Right renal cortex interstitium (tissue), 3 donors: ENCODE data around the gene VAV2. TPM values are rescaled to one million over a fixed set of nuclear protein-coding genes. Genes with fewer than 3 reads are reported as not detected.
"Not testable (repeated sequence)": the region's sequence is repeated elsewhere in the genome, so short reads cannot be mapped to it uniquely, and the experiment has no call there.

ENCODE experiments used
- DNase-seq, 3 donors: peaks; one replicate each; pipeline ENCODE4 v3.0.0-alpha.2; 2013; ENCODE audit warnings: low read depth in 3 of 3, low spot score in 2 of 3
- polyA plus RNA-seq, 3 donors: library from polyadenylated mRNA; unstranded; fragments of 120-200 nt; gene quantifications; one replicate each; pipeline ENCODE4 v1.2.1, GENCODE V29; 2013; ENCODE audit not compliant: insufficient read length in 3 of 3

Gene VAV2
- polyA plus RNA-seq, 3 donors, result 34.2 to 34.8 (median 34.8) TPM

DNA sequence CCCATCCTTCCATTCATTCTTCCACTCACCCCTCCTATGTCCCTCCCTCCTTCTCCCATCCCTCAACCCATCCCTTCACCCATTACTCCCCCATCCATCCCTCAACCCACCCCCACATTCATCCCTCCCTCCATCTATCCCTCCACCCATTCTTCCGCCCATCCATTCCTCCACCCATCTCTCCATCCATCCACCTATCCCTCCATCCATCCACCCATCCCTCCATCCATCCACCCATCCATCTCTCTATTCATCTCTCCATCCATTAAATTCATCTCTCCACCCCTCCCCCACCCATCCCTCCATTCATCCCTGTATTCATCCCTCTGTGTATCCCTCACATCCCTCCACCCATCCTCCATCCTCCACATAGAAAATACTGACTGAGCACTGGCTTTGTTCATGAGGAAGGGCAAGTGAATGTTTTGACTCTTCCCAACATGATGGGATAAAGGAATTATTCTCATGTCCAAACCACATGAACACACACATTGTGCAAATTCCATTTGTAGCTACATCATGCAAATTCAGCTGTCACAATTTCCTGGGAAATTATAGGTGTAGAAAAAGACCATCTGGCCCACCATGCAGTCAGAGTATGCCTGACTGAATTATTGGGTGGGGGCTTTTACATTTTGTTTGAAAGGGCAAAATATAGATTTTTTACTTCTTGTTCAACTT is 6.9 kb upstream of the VAV2 start:
- DNase-seq, result no peak

DNA sequence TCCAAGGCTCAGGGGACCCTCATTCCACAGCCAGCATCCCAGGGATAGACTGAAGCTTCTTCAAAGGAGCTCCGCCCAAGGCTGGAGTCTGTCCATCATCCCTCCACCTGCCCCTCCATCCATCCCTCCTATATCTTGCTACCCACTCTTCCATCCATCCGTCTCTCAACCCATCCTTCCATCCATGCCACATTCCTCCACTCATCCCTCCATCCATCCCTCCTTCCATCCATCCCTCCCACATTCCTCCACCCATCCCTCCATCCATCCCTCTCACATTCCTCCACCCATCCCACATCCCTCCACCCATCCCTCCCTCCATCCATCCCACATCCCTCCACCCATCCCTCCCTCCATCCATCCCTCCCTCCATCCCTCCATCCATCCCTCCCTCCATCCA is 5.5 kb upstream of the VAV2 start:
- DNase-seq, result no peak

DNA sequence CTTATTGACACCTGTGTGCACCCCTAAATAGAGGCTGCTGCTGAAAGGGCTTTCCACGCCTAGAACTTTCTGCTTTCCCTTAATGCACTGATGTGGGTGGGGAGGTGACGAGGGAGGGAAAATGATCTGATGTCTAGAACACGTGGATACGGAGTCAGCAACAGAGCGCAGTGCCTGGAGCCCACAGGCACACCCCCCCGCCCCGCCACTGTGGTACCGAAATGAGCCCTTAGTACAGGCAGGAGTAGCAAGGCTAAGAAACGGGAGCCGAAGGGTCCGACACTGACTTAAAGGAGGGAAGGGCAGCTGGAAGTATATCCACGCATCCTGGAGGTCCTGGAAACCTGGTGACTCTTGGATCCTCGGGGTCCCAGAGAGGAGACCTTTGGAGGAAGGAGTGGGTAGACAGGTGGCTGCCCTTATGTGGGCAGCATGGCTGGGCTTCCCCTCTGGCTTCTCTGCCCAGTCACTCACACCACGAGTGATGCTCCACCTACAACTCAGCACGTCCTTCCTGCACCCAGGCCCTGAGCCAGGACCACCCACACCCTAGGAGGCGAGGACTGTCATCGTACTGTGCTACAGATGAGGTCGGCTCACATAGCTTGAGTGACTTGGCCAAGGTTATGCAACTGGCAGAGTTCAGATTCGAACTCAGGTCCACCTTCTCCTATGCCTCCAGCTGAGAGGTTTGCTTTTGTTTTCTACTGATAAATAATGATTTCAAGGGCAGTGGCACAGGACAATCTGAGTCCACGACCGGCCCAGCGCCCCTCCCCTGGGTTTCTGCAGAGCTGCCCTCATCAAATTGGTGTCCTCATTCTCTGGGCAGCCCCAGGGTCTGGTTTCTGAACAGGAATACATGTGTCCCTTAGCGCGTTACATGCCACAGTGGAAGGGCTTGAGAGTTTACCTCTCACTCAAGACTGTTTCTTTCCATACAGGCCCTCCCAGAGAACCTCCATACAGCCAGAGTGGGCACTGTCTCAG is 4.7 kb upstream of the VAV2 start:
- no peak for DNase-seq

DNA sequence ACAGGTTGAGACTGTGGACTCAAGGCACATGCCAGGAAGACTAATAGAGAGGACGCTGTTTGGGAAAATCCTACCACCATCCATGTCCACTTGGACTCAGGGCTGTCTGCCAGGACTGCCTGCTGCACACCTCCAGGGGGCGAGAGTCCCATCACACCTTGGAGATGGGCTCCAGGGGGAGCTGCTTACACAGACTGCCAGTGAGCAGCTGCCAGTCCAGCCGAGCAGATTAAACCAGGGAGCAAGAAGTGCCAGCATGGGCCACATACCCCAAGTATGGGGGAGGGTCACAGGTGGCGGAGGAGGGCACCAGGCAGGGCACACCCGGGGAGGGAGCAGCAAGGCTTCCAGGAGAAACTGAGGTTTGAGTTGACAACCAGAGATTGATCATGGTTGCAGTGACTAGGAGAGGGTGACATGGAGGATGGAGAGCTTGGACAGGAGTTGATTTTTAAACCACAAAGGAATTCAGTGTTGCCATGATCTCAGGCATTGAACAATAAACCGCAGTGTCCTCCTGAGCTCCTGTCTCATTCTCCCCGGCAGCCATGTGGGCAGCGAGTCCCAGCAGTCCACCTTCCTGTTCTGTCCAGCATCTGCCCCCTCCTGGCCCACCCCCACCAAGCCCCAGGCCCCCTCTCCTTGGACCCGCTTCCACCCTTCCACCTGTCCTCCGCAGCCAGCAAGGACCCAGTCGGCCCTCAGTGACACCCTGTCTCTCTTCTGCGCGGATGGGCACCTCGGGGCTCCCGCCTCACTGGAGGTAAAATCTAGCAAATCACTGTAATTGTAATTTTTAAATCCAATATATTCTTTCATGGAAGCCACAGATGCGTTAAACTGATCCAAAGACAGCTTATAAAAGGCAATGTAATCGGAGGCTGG is 3.1 kb upstream of the VAV2 start:
- no peak for DNase-seq

DNA sequence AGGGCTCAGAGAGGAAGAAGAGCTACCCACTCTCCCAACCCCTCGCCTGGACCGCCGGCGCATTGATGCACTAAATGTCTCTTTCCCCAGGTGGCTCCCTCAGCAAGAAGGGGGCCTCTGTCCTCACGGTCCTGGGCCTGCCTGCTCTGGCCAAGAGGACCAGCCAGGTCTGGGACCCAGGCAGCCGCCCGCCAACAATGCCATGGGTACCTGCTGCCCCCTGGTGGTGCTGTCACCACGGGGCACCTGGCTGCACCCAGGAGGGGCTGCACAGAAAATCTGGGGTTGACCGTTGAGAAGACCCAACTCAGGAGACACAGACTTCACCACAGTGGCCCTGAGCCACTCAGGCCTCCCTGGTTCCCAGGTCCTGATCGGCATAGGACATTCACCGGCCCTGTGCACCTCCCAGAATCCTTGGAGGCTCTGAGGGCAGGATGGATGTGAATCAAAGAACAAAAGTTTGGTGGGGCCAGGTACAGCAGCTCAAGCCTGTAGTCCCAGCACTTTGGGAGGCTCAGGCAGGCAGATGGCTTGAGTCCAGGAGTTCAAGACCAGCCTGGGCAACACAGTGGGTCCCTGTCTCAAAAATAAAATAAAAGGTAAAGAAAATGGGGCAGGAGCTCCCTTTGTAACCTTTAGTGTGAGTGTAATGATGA is 2.4 kb upstream of the VAV2 start:
- DNase-seq, result no peak

DNA sequence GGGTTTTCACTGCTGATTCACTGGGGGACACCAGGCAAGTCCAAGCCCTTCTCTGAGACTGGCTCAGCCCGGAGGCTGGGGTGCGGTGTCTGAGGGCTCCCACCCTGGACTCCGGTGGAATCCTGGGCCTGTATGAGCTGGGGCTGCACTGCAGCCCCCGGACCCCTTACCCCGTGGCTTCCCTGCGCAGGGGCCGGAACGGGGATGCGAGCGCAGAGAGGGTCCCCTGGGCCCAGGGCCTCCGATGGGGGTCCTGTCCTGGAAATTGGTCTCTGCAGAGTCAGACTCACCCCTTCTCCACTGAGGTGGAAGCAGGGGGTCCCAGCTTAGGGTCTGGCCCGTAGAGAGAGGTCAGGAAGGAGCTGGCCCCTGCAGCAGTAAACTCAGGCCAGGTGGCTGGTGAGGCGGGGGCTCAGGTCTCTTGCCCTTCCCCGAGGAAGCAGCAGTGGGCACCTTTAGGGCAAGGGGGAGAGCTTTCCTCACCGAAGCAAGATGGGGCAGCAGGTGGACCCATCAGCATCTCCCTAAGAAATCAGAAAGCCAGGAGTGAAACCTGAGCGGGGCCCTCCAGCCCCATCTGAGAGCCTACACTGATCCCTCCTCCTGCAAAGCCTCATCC is 1.6 kb upstream of the VAV2 start:
- DNase-seq, result no peak

DNA sequence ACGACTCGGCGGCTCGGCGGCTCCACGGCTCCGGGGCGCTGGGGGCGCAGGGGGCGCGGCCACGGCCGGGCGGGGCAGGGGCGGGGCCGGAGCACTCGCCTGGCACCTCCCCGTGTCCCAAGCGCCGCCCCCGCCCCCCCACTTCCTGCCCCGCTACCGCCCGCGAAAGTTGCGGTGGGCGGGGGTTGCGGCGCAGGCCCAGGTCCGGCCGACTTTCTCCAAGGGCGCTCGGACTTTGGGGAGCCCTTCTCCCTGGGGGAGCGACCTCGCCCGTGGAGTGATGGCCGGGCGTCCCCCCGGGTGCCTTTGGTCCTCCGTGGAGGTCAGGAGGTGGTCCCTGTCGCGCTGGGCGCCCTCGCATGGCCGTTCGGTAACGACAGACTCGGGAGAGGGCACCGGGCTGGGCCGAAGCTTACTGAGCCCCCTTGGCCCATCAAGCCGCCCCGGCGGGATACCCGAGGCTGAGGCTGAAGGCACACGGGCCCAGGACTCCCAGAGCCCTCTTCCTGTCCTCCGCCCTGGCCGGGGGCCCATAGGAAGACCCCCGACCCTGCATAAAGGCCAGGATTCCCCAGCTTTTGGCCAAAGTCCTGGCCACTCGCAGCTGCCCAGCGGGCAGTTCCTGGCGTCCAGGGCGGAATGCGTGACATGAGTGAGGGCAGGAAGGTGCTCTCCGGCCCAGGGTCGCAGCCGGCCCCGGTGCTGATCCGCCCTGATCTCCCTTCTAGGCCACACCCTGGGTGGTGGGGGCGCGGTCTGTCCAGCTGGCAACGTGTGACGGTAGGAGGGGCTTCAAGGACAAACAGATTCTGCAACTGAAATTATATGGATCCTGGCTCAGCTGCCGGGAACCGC is 883 bp upstream of the VAV2 start:
- peak in 1 of 3 donors; percentile 59 for DNase-seq

DNA sequence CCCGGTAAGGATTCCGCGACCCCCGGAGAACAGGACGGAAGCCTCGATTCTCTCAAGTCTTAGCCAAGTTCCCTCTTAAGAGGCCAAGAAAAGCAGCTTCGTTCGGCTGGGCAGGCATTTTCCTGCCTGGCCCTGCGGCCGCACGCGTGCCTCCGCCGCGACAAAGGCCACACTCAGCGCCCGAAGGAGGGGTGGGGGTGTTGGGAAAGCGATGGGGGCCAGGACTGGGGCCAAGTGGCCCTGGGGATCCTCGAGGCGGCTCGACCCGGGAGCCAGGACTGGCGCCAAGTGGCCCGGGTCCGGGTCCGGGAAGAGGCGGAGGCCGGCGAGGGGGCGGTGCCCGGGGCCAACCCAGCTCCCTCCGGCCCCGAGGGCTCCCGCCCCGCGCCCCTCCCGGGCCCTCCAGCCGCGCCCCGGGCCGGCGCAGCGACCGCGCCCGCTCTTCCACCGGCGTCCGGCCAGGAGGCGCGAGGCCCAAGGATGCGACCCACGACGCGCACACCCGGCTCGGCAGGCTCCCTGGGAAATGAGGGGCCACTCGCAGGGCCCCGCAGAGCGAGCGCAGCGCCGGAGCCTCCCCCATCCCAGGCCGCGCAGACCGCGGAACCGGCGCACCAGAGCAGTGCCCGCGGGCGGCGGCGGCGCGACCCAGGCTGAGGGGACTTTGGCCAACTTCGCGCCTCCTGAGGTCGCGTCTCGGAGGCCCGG is 756 bp downstream of the VAV2 start:
- DNase-seq, result no peak

DNA sequence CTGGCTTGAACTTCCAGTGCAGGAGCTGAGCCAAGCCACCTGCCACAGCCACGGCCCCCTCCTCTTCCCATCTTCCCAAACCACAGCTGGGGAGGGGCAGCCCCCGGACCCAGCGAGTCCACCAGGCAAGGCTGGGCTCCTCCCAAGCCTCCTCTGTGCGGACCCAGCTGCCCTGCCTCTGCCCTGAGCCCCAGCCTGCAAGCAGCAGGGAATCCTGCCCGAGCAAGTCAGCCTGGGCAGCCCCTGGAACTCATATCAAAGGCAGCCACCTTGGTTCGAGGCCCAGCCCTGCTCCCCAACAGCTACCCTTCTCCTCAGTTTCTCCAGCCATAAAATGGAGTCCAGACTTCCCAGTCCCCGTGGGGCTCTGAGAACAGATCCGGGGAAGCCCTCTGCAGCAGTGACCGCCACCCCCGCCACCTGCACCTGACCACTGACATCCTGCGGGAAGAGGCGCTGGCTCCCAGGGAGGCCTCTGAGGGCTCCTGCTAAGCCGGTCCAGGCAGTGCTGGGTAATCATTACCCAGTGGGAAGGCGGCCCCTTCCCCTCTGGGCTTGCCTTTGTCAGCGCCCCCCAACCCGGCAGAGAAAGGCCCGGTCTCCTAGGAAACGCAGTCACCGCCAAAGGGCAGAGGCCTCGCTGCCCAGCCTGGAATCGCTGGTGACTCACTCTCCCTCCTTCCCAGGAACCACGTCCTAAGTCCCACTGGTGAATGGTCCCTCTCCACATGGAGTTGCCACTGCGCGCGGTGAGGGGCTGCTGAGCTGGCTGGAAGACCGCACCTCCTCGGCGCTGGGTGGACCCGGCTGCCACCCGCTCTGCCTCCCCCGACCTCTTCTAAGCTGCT is 1.5 kb downstream of the VAV2 start:
- peak in 2 of 3 donors; percentile 55 to 69 for DNase-seq

DNA sequence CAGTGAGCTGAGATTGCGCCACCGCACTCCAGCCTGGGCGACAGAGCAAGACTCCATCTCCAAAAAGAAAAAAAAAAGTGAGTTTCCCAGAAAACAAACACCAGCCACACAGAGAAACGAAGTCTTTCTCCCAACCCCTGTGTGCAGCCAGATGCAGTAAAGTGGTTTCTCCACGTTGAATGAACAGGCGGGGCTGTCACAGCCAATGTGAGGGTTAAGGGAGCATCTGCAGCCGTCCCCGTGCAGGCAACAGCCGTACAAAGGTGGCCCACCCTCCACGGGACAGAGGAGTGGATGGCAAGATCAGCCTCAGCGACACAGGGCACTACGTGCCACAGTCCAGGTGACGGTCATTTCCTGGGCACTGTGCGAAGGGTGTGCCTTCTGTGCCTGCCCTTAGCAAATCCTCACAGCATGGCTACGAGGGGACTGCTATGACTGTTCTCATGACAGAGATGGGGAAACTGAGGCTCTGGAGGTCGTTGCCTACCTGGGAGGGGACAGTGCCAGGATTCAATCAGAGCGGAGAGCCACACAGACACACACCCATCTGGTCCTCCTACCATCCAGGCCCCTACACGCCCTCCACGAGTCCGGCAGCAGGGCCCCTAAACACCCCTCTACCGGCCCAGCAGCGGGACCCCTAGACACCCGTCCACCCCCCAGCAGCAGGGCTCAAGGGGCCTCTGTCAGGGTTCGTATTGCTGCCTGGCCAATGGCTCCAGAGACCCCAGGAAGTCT is 2.3 kb downstream of the VAV2 start:
- no peak for DNase-seq

DNA sequence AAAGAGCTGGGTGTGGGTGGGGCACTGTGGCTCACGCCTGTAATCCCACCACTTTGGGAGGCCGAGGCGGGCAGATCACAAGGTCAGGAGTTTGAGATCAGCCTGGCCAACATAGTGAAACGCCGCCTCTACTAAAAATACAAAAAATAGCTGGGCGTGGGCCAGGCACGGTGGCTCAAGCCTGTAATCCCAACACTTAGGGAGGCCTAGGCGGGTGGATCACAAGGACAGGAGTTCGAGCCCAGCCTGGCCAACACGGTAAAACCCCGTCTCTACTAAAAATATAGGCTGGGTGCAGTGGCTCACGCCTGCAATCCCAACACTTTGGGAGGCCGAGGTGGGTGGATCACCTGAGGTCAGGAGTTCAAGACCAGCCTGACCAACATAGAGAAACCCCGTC is 3.4 kb downstream of the VAV2 start:
- DNase-seq, result not testable (repeated sequence)

DNA sequence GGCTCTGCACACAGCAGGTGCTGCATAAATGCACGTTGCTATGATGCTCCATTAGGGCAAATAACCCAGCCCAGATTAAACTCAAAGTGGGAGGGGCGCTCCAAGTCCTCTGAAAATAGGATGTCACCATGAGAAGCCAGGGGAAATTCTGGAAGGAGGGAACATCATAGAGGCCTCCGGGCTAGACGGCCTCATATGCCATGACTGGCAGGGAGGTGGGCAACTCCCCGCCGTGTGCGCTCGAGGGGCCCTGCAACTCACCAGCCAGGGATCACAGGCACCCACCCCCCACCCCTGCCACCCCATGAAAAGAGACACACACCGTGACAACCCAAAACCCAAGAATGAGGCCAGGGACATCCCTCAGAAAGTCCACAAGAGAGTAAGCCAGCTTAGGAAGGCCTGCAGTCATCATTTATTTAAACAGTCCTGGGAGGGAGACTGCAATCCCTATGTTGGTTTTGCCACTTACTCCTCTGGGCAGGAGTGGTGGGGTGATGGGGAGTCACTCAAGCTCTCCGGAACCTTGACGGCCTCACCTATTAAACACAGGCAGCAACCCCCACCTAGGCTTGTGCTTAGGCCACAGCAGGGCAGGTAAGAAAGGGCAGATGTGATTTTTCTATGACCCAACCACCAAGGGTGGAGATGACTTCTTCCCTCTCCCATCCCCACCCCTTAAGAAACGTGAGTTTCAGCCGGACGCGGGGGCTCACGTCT is 4.0 kb downstream of the VAV2 start:
- no peak for DNase-seq

DNA sequence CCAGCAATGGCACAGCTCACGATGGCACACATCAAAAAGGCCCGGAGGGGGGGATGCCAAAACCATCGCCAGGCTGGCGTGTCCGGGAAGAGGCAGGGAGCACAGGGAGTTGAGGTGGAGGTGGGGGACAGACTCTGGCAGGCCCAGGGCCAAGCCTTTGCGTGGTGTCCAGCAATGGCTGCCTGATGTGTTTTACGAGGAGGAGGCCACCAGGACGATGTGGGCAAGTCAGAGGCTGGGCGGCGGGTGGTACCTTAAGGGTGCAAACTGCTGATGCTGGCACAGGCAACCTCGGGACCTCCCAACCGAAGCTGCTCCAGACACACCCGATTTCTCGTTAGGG is 4.7 kb downstream of the VAV2 start:
- no peak for DNase-seq

DNA sequence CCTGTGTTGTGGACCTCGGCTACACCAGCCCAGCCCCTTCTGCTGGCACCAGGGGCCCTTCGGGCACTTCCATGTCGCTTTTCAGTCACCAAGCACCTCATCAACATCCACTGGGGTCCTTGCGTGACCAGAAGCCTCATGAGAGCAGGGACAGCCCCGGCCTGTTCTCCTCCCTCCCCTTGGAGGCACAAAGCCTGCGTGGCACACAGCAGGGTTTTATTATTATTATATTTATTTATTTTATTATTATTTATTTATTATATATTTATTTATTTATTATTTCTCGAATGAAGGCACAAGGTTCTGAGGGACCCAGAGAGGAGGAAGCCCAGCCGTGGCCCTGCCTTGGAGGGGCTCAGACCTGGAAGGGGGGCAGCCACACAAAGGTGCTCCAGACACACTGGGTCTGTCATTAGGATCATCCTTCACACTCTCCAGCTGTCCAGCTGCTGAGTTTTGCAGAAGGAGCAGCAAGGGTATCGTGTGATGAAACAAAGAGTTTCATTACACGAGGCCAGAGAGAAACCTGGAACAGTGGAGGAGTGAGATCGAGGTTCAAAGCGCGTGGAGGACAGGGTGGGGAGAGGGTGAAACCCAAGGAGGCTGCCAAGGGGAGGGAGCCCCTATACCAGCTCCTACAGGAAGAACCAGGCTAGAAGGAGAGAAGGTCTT is 5.2 kb downstream of the VAV2 start:
- DNase-seq, result no peak

DNA sequence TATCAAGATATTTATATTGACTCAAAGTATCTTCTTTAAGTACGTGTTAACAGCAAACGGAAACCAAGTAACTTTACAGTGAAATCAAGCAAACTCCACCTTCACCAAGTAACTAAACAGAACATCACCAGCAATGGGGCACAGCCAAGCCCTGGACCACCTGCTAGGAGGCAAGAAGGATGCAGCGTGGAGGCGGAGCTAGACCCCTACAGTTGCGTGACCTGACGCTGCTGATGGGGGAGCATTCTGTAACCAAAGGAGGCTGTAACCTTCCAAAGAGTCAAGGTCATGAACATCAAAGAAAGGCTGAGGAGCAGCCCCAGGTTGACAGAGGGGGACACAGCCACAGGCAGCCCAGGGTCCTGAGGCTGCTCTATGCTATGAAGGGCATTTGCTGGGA is 6.1 kb downstream of the VAV2 start:
- DNase-seq, result no peak
